HG02571 (cell line): ENCODE results near the gene CKAP2L.

Experiments
- ATAC-seq: cut with Tn5 transposase; IDR thresholded peaks from one replicate; pipeline ENCODE4 v1.9.1; 2021; ENCODE audit warnings: mild to moderate bottlenecking, moderate library complexity; ENCODE audit not compliant: unreplicated experiment

Gene CKAP2L

DNA sequence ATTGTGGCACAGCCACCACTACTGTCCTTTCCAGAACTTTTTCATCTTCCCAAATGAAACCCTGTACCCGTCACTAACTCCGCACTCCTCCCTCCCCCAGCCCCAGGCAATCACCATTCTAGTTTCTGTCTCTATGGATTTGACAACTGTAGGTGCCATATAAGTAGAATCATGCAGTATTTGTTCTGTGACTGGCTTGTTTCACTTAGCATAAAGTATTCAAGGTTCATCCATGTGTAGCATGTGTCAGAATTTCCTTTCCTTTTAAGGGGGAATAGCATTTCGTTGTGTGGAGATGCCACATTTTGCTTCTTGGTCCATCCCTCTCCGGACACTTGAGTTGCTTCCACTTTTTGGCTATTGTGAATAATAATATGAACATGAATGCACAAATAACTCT lies 842 bp upstream of the CKAP2L start:
- ATAC-seq, result no peak

DNA sequence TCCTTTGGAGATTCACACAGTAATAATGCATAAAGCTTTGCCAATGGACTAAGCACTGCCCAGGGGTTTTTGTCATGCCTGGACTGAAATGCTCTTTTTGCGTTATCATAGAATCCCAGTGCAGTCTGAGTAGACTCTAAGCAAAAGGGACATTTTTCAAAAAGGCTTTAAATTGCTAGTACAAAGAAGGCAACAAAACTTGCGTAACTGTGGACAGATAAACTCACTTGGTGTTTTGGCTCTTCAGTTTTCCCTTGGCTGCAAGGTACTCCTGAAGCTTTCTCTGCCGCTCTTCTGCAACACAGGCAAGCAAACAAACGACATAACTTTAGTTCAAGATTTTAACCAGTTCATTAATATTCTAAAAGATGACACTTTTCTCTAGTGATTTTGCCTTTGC lies 2.1 kb downstream of the CKAP2L start:
- no peak for ATAC-seq

DNA sequence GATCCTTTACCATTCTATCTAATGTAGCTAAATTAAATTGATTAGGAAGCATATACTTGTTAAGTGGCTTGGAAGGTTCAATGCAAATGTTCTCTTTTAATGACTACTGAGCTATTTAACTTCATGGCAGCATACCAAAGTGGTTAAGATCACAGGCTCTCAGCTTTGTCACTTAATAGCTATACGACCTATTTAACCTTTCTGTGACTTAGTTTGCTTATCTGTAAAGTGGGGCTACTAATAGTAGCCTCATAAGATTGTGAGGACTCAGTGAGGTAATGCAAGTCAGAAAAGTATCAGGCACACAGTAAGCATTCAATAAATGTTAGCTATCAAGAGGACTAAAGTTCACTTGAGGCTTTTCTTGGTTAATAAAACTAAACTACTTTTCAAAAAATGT lies 4.3 kb downstream of the CKAP2L start:
- ATAC-seq, result no peak

DNA sequence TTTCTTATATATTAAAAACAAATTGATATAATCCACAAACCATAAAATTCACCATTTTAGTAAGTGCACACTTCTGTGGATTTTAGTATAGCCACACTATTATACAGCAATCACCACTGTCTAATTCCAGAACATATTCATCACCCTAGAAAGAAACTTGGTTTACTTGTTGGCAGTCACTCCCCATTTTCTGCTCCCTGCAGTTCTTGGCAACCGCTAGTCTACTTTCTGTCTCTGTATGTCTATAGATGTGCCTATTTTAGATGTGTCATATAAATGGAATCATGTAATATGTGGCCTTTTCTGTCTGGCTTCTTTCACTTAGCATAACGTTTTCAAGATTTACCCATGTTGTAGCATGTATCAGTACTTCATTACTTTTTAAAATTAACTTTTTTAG lies 5.7 kb downstream of the CKAP2L start:
- no peak for ATAC-seq

DNA sequence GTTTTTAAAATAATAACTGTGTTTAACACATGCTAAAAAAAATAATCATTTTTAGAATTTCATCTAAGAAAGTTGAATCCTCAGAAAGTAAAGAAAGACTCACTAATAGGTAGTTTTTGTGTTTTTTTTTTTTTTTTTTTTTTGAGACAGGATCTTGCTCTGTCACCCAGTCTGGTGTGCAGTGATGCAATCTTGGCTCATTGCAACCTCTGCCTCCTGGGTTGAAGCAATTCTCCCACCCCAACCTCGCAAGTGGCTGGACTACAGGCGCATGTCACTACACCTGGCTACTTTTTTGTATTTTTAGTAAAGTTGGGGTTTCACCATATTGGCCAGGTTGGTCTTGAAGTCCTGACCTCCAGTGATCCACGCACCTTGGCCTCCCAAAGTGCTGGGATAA lies 7.1 kb downstream of the CKAP2L start:
- ATAC-seq, result no peak

DNA sequence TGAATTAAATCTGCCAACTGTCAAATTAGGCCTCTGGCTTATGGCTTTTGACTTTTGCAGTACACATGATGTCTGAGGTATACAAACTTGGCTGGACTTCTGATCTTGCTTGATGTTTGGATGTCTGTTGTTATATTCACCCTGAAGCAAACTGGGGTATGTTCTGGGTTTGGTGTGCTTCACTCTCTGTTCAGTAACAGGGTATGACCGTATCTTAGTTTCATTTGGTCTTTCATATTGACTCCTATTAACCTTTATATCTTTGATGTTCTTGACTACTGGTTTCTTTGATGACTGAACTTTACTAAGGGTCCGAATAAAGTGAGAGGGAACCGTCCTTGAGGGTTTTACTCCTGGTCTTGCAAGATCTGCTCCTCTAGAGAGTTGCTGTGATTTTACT lies 8.2 kb downstream of the CKAP2L start:
- no peak for ATAC-seq

DNA sequence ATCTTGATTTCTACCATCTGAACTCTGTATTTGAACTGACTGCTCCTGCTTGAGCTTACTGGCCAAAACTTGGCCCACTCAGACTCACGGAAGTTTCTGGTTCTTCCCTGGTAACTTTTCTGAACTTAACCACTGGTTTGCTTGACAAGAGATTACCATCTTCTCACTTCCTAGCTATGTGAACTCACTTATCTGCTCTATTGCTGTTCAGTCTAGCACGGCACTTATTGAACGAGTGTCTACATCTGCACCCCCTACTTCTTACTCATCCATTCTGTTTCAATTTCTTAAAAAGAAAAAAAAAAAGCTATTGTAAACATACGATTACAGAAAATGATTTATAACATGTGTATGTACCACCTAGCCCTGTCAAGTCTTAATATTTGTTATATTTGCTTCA lies 9.0 kb downstream of the CKAP2L start:
- ATAC-seq, result no peak

DNA sequence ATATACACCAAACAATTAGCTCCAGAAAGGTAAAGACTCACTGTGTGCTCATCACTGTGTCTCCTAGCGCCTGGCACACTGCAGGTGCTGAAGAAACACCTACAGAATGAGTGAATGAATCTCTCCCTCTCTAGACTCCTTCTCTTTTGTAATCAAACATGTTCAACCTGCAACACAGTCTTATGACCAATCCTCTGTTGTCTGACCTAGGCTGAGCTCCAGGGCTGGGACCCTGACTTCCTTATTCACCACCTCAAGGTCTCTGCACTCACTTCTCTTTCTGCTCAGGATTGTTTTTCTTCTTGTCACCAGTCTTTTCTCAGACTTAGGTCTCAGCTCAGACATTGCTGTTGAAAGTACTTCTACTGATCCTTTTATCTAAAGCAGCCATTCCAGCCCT lies 9.8 kb downstream of the CKAP2L start:
- no peak for ATAC-seq

DNA sequence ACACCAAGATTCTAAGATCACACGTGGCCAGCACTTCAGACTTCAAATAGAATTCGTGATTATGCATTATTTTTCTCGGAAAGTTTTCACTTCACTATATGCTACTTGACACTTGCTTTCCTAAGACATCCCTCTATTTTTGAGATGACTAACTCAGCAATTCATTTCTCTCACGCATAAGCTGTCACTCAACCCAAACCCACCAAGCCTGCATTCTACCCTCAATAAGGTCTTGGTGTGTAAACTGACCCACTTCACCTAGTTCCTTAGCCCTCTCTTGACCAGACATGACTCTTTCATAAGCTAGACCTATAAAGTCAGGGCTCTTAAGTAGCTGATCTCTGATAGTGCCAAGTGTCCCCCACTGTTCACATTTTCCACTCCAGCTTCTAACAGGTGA lies 11.7 kb downstream of the CKAP2L start:
- ATAC-seq, result no peak

DNA sequence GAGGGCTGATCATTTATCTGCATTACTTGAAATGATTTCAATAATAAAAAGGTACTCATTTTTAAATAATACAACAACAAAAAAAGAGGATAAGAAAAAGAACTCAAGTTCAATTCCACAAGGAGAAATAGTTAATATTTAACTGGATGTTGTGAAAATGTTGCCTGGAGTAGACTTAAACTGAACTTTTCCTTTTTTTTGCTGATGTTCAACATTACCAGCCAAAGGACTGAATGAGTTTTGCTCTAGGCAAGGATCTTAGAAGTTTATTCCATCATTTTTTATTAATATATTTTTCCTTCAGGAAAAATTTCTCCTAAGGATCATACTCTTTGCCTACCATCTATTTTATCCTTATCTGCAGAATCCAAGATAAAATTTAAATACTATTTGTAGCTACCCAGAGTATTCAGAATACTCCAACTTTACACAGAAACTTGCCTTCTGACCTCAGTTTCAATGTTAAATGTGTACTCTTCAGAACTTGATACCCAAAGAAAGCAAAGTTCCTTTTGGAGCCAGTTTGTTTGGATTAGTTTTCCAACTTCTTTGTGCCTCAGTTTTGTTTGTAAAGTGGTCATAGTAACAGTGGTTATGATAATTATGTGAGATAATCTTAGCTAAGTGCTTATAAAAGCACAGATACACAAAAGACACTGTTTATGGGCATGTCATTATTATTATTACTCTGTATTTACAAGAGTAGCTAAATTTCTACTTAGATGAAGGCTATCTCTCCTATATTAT lies 12.8 kb downstream of the CKAP2L start:
- no peak for ATAC-seq

DNA sequence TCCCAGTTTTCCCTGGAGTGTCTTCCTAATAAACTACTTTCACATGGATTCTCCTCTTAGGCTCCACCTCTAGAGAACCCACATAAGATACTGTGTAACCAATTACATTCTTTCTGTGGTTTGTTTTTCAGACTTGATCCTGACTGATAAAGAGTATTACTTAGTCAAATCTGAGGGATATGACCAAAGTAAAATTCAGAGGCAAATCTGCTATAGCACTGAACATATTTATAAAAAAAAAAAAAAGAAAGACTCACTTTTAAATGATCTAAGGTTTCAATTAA lies 13.9 kb downstream of the CKAP2L start:
- no peak for ATAC-seq

DNA sequence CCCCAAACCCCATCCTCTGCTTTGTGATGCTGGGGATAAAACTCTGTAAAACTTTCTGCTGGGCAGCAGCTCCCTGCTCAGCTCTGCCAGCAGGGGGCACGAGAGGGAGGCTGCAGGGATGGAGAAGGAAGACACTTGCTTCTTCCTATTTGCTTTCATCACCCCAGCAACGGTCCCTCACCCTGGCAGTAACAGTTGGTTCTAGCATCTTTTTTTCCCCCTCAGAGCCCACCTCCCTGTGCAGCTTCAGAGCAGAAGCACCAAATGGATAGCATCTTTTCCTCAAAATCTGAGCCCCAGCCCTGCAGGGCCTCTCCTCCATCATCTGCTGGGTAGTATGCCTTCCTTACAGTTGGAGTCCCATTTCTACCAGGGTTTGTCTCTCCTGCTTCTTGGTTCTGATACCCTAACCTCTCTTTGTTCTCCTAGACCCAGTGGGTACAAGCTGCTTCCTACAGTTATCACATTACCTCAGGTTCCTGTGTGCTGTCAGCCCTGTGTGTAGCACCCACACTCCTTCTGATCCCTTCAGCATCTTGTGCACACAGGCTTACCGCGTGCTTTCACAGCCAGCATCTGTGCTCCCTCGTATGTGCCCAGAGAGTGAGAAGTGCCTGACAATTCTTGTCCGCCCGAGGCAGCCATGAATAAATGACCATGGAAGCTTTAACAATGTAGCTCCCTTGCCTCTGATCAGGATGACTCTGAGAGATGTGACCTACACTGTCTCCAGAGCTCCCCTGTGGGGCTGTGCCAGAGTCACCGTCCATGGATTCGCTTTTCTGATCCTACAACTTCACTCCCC lies 14.5 kb downstream of the CKAP2L start:
- ATAC-seq, result no peak

DNA sequence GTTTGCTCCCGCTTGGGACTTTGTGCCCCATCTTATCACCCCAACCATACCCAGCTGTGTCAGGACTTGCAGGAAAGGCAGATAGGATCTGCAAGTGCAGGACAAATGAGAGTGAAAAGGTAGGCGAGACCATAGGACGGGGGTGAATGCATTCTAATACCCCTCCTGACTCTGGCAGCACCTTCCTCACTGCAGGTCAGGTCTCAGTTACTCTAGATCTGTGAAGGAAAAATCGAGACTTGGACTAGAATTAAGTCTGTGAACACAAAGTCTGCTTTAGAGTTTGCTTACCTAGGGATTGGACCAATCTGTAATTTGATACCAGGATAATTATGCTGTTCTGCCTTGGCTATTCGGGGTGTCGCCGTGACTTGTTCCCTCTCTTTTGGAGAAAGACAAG lies 23.9 kb downstream of the CKAP2L start:
- ATAC-seq, result no peak

DNA sequence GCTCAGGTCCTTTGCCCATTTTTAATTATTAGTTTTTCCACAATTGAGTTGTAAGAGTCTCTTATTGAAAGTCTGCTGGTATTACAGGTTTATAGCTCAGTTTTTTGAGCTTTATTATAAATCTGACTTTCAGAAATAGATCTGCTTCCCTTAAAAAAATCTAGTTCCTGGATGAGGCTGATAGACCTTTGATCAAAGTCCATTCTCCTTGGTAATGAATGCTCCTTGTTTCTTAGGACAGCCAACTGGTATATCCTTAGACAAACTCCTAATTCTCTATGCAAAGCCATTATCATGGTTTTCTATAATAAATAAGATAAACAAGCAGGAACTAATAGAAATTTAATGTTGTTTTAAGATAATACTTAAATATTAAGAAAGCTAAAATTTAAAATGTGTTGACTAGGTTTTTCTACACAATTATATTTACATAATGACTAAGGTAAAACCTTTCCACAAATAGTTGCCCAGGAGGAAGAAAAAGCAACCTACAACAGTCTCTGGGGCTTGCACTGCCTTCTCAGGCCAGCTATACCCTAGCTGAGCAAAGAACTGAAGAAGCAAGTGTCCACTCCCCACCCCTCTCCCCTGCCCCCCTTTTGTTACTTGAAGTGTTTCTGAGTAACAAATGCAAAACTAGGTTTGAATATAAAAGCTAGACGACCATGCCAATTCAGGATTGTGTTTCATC lies 26.7 kb downstream of the CKAP2L start:
- ATAC-seq, result no peak

DNA sequence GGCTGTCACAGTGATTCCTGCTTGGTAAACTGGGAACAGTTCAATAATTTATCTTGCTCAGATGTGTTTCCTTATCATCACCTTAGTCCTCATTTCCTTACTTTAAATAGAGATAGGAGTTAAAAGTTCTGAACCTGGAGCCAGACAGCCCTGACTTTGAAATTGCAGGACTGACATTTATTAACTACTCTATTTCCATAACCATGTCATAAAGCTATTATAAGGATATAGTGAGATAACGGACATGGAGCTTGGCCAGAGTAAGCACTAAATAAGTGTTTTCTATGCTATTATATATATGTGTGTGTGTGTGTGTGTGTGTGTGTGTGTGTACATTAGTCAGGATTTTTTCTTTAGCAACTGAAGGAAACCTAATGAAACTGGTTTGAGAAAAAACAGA lies 30.5 kb downstream of the CKAP2L start:
- ATAC-seq, result no peak

DNA sequence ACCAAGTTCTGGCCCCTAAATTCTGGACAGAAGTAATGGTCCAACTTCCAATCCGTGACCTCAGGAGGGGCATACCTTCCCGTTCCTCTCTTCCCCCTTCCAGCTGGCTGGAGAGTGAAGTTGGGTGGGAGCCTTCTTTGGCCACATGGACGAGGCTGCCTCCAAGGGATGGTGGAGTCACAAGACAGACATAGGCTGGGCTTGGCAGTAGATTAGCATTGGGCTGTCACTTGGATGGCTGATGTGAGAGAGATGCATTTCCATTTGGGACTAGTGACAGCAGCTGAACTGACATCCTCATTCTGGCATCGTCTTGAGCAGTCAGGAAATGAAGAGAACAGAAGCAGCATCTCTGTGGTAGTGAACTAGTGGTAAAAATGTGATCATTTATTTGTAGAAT lies 31.0 kb downstream of the CKAP2L start:
- ATAC-seq, result no peak

DNA sequence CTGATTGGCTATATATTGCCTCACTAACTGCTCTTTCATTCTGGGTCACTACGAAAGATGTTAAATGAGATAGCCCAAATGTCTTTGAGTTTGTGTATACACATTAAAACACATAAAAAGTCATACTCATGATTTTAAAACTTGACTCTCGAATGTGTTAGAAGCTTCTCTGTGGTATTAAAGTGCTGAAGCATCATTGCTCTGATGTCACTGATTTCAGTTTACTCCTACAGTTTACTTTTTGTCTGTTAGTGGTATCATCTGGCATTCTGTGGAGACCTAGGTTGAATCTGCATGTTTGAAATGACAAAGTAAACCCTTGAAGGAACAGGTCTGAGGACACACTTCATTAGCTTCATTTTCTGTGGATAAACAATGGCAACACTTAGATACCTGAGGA lies 32.9 kb downstream of the CKAP2L start:
- no peak for ATAC-seq

DNA sequence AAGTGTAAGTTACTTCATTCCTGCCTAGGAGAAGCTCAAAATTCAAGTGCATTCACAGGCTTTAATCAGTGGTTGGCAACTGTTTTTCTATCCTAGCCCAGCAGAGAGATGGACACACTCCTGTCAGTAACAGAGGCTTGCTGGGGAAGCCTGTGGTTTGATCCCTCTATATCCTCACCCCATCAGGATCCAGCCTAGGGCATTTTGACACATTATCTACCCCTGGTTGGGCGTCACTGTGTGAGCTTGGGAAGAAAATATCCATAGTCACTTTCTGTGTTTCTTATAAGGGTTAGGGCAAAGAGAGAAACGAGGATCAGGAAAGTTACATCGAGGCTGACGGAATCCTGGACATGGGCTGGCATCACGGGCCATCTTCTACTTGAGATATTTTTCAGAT lies 33.6 kb downstream of the CKAP2L start:
- no peak for ATAC-seq

DNA sequence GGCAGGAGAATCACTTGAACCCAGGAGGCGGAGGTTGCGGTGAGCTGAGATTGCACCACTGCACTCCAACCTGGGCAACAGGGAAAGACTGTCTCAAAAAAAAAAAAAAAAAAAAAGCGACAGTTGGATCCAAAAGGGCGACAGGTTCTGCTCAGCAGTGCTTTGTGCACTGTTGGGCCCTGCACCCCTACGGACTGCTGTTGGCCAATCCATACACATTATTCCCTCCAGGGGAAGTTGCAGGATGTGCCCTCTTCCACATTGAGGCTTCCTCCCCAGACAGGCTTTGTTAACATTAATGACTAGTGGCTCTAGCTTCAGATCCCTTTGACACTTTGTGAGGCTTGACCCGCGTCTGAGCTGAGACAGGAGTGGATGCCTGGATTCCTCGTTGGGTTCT lies 34.2 kb downstream of the CKAP2L start:
- ATAC-seq, result no peak

DNA sequence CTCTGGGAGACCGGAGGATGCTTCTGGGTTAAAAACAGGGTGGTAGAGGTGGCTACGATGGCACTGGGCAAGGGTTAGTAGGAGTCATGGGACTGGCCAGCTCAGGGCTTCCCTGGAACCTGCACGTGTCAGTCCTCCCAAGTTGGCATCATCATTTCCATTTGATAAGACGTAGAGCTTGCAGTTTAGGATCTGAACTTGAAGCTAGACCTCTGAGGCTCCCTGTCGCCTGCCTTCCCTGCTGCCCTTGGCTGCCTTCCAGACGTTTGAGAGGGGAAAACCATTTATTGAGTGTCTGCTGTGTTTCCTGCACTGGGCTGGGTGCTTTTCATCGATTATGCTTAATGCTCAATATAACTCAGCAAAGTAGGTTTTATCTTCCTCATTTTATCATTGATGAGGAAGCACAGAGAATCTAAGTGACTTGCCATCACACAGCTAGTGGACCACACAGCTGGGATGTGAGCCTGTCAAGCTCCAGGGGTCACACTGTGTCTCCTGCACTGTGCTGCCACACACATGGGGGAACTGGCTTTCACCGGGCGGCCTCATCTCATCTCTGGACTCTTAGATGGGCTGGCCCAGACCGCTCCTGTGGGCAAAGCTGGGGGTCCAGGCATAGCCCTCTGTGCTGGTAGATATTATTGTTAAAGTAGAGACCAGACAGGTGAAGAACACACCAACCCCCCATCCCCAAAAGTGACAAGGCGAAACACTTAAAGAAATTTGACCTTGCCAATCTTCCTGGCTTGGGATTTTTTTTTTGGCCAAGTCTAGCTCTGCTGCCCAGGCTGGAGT lies 35.8 kb downstream of the CKAP2L start:
- ATAC-seq, result no peak

DNA sequence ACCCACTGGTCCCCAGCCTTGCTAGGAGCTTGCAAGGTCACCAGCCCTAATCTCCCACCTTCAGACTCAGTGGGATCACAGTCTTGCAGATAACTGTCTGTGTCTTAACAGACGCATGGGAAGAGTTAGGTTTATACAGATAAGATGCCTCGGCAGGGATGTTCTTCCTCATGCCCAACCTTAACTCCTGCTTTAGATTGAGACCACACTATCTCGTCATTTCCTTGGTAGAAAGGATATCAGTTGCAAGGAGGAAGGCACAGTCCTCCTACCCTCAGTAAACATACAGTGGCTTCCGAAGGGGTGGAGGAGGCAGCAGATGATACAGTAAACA lies 36.4 kb downstream of the CKAP2L start:
- no peak for ATAC-seq
